ENCODE results near the gene IZUMO2.

IZUMO2 gene

GRCh38 chr19:50204811-50205675 is 42.0 kb upstream of the IZUMO2 start:
- no peak for TF ChIP-seq CTCF (IDR thresholded peaks at IDR 0.05; ENCODE audit: low read depth, low read length, missing control alignments)
- no peak overlapping the region for H3K27ac ChIP-seq
- H3K27me3 ChIP-seq (replicated peaks) = peaks cover 2% of the 10 kb centered on the region
- no peaks in the 10 kb centered on the region for H3K36me3 ChIP-seq (replicated peaks)
- in situ Hi-C loops (cut with HindIII; ENCODE audit: low pct_ligation_motif_present, low sequenced_read_pairs) = no loop called here
- H3K4me3 ChIP-seq (ENCODE audit: low read depth, low read length) = no peak overlapping the region
- DNase-seq = no peak

- TF ChIP-seq CTCF (IDR thresholded peaks at IDR 0.05; ENCODE audit: low read depth, low read length, missing control alignments) = no peak
- no peak for DNase-seq
- H3K36me3 ChIP-seq (replicated peaks) = no peaks in the 10 kb centered on the region
- in situ Hi-C loops (cut with HindIII; ENCODE audit: low pct_ligation_motif_present, low sequenced_read_pairs) = no loop called here
- no peak overlapping the region for H3K27ac ChIP-seq
- H3K27me3 ChIP-seq (replicated peaks) = peaks cover 2% of the 10 kb centered on the region
- no peak overlapping the region for H3K4me3 ChIP-seq (ENCODE audit: low read depth, low read length)
These were observed 41.0 kb upstream of the IZUMO2 start for GRCh38 chr19:50204081-50204428.

DNA sequence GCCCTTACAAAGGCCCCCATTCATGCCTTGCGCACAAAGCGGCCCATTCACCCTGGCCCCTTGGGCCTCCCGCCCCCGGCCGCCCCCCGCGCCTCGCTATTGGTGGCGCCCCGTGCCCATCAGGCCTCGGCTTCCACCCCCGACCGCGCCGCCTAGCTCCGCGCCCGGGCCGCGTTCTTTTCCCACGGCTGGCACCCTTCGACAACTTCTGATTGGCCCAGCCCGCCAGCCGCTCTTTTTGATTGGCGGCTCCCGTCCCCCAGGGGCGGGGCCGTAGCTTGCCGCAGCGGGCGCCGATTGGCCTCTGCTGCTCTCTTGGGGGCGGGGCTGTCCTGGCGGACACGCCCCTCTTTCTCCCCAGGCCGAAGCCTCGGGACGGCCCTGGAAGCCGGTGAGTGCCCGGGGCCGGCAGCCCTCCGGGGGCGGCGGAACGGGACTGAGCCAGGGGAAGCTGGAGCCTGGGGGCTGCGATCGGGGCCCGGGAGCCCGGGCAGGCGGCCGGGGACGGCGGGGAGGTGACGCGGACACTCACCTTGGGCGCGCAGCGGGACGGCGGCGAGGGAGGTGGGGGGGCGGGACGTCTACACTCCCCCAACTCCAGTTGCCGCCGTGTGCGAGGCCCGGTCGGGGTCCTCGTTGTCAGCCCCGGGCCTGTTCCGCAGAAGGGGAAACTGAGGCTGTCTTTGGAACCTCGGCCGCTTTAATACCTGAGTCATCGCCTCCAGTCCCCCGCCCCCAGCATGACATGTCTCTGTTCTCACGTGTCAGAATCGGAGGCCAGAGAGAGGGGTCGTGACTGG is 40.4 kb upstream of the IZUMO2 start, which contains the start of gene MYH14:
MYH14 (plus strand) TSS at position 342 of the 800 bp plus-strand sequence. CDS start 6,744 bp downstream, outside the sequence.
- peaks cover 2% of the 10 kb centered on the region for H3K27me3 ChIP-seq (replicated peaks)
- H3K27ac ChIP-seq = no peak within 1 kb of the TSS
- peak; percentile 4 for DNase-seq
- no peak for TF ChIP-seq CTCF (IDR thresholded peaks at IDR 0.05; ENCODE audit: low read depth, low read length, missing control alignments)
- H3K36me3 ChIP-seq (replicated peaks) = no peaks in the 10 kb centered on the region
- in situ Hi-C loops (cut with HindIII; ENCODE audit: low pct_ligation_motif_present, low sequenced_read_pairs) = no loop called here
- no peak within 1 kb of the TSS for H3K4me3 ChIP-seq (ENCODE audit: low read depth, low read length)

DNA sequence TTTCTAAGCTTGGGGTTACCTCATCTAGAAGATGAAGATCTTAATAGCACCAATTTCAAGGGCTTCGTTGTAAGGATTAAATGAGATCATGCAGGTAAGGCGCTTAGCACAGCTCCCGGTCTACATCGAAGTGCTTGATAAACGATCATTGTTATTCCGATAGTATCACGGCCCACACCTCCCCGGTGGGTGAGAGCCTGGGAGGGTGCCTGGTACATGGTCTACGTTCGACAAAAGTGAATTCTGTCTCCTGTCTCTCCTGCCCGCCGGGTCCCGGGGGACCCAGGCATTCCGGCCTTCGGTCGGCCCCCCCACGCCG is 39.8 kb upstream of the IZUMO2 start:
- H3K27me3 ChIP-seq (replicated peaks) = peaks cover 2% of the 10 kb centered on the region
- no peak for DNase-seq

GRCh38 chr19:50202386-50202785 is 39.3 kb upstream of the IZUMO2 start:
- Histone ChIP-seq H3K27ac (no peak overlapping the region), H3K27me3 (replicated peaks) (peaks cover 2% of the 10 kb centered on the region), H3K36me3 (replicated peaks) (no peaks in the 10 kb centered on the region), H3K4me3 (ENCODE audit: low read depth, low read length) (no peak overlapping the region)
- no peak for TF ChIP-seq CTCF (IDR thresholded peaks at IDR 0.05; ENCODE audit: low read depth, low read length, missing control alignments)
- in situ Hi-C loops (cut with HindIII; ENCODE audit: low pct_ligation_motif_present, low sequenced_read_pairs) = no loop called here
- DNase-seq = no peak

More for the DNA sequence above, 39.8 kb upstream of the IZUMO2 start:
- Histone ChIP-seq H3K36me3 (replicated peaks) (no peaks in the 10 kb centered on the region), H3K27ac (no peak overlapping the region), H3K4me3 (ENCODE audit: low read depth, low read length) (no peak overlapping the region)
- TF ChIP-seq CTCF (IDR thresholded peaks at IDR 0.05; ENCODE audit: low read depth, low read length, missing control alignments) = no peak
- in situ Hi-C loops (cut with HindIII; ENCODE audit: low pct_ligation_motif_present, low sequenced_read_pairs) = no loop called here
